ENCODE results near the gene IGF2BP2. TPM values are rescaled to one million over a fixed set of nuclear protein-coding genes. Genes with fewer than 3 reads are reported as not detected.

Gene IGF2BP2
- total RNA-seq, 2 experiments from 2014 or later, result 0.09 TPM; not detected in 1

DNA sequence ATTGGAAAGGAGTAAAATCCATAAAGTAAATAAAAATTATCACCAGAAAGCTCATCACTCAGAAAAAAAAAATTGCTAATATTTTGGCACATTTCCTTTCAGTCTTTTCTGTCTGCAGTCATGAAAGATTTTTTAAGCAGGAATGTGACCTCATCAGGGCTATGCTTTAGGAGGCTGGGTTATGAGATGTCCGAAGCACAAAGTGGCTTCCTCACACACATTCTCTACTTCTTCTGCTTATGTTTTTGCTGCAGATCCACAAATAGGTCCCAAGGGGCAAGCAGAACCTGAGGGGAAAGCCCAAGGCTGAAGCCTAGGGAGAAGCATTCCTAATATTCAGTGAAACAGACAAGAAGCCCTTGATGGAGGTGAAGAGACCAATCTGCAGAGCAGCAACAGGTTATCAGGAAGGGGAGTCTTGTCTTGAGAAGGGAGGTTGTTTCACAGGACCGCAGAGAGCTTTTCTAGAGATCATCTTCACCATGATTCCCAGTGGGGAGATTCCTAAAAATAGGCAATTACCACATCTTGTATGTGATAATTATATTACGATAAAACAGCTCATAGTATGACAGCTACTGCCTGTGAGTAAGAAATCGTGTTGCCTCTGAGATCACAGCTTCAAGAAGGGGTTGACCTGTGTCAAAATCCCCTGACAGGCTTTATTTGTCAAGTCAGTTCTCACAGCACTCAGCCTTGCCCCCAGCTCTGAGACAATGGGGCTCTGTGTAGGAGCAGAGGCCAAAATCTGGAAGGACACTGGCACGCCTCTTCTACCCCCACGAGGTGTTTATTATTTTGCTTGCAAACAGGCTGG, 60.5 kb downstream of the IGF2BP2 start:
- DNase-seq (no peak), ATAC-seq (no peak)
- Mint-ChIP-seq H3K27me3 (peaks cover 69% of the 10 kb centered on the region), H3K36me3 (no peaks in the 10 kb centered on the region), H3K27ac (no peak overlapping the region), H3K4me1 (no peaks in the 10 kb centered on the region), H3K9me3 (ENCODE audit: low read depth) (no peaks in the 10 kb centered on the region), H3K4me3 (no peak overlapping the region)
- CTCF ChIA-PET, result interaction anchor here (3.7 kb wide), 1 partner anchor 104 kb away, joined by 20 read pairs; no protein-coding TSS in a partner anchor

DNA sequence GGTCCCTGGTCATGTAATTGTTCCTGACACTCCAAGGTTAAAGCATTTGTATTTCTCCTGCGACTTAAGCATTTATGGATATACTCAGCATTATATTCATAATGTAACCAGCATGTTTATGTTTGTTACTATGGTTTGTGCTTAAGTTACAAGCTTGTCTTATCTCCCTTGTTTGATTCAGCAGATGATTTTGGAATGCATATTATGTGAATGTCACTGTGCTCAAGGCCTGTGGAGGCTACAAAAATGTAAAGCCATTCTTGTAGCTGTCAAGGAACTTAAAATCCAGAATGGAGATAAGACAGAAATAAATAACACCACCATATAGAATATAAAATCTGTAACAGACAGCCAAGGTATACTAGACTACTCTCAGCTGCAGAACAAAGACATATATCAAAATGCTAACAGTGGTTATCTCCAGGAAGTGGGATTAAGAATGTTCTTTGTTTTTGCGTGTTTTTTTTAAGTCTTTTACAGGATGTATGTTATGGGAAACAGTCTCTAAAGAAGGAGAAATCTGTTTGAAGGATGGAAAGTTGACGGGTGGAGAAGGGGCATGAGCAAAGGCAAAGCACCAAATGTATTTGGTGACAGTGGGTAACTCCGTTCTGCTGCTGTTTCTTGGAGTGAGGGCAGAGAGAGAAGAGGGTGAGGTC, 61.4 kb downstream of the IGF2BP2 start:
- Mint-ChIP-seq H3K9me3 (ENCODE audit: low read depth) (no peaks in the 10 kb centered on the region), H3K4me3 (no peak overlapping the region), H3K4me1 (no peaks in the 10 kb centered on the region), H3K36me3 (no peaks in the 10 kb centered on the region), H3K27me3 (peaks cover 78% of the 10 kb centered on the region), H3K27ac (no peak overlapping the region)
- CTCF ChIA-PET, result interaction anchor here (1.0 to 3.7 kb wide), 2 partner anchors 12 to 103 kb away, joined by 3 to 20 read pairs; no protein-coding TSS in a partner anchor
- ATAC-seq (no peak), DNase-seq (no peak)

DNA sequence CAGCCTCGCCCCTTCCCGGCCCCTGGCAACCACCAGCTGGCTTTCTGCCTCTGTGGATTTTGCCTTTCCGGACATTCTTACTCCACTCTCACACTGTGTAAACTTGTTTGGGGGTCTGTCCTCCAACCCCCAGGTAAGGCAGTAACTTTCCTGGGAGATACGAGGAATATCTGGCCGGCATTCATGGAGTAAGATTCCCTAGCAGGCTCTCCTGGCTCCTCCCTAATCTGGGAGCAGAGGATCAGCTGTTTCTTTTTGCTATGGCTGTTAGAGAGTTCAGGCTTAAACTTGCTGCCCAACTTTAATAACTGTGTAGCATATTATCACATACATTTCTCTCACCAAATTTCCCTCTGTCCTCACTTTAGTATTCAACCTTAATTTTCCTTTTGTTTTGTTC, 64.3 kb downstream of the IGF2BP2 start:
- CTCF ChIA-PET, result no interaction called here
- Mint-ChIP-seq H3K27me3 (peaks cover 68% of the 10 kb centered on the region), H3K9me3 (ENCODE audit: low read depth) (no peaks in the 10 kb centered on the region), H3K27ac (no peak overlapping the region), H3K36me3 (no peaks in the 10 kb centered on the region), H3K4me1 (no peaks in the 10 kb centered on the region), H3K4me3 (no peak overlapping the region)
- ATAC-seq, result no peak
- DNase-seq, result no peak

DNA sequence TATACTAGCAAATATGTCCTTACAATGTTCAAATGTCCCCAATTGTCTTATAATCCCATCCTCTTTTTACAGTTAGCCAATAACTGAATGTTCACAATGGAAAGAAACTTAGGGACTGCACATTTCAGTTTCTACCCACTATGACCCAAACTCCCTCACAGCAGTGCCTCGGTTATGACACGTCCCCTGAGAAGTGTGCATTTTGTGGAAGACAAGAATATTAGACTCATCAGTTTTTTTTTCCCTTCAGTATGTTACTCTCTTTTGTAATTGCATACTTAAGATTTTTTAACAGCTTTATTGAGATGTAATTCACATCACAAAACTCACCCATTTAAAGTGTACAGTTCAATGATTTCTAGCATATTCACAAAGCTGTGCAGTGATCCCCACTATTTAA, 64.8 kb downstream of the IGF2BP2 start:
- no peak overlapping the region for H3K4me3 Mint-ChIP-seq
- ATAC-seq (no peak), DNase-seq (no peak)
- H3K27ac Mint-ChIP-seq, result no peak overlapping the region
- H3K9me3 Mint-ChIP-seq (ENCODE audit: low read depth), result no peaks in the 10 kb centered on the region
- H3K27me3 Mint-ChIP-seq, result peaks cover 64% of the 10 kb centered on the region
- CTCF ChIA-PET, result interaction anchor here (1.0 kb wide), 1 partner anchor 16 kb away, joined by 3 read pairs; no protein-coding TSS in a partner anchor
- H3K4me1 Mint-ChIP-seq, result no peaks in the 10 kb centered on the region
- no peaks in the 10 kb centered on the region for H3K36me3 Mint-ChIP-seq

DNA sequence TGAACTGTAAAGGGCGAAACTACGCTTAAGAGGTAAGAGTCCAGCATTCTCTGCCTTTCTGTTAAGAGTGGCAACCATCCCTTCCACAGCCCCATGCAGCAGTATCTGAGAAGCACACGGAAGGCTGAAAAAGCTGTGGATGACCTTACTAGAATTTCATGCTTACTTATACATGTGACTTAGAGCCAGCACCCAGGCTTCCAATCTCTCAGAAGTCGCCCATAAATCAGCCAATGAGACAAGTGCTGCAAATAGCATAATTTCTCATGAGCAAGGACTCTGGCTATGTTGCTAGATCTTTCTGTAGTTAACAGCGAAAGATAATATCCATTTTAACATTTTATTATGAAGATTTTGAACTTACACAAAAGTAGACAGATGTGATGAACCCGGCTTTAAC, 65.3 kb downstream of the IGF2BP2 start:
- Mint-ChIP-seq H3K27me3 (peaks cover 59% of the 10 kb centered on the region), H3K27ac (no peak overlapping the region), H3K4me3 (no peak overlapping the region), H3K36me3 (no peaks in the 10 kb centered on the region), H3K4me1 (no peaks in the 10 kb centered on the region), H3K9me3 (ENCODE audit: low read depth) (peaks cover 1% of the 10 kb centered on the region)
- DNase-seq (no peak), ATAC-seq (no peak)
- CTCF ChIA-PET, result interaction anchor here (1.0 kb wide), 1 partner anchor 17 kb away, joined by 3 read pairs; no protein-coding TSS in a partner anchor

DNA sequence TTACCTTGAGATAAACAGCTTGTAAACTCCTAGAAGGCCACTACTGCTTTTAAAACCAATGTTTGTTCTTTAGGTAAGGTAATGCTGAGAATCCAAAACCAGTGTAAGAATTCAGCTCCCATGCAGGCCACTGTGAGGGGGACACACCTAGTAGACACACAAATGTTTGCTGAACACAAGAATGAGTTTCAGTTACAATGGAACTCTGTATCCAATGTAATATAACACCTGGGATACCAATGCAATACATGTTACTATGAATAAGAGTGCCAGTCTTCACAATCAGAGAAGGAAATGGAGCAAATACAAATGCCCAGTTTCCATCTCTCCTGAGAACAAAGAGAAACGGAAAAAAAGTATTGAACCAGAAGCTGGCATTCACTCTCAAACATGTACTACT, 65.9 kb downstream of the IGF2BP2 start:
- no peak overlapping the region for H3K4me3 Mint-ChIP-seq
- CTCF ChIA-PET, result interaction anchor here (1.0 to 3.4 kb wide), 2 partner anchors 10 to 18 kb away, joined by 3 to 12 read pairs; no protein-coding TSS in a partner anchor
- no peak for DNase-seq
- H3K27me3 Mint-ChIP-seq, result peaks cover 55% of the 10 kb centered on the region
- H3K9me3 Mint-ChIP-seq (ENCODE audit: low read depth), result peaks cover 4% of the 10 kb centered on the region
- H3K4me1 Mint-ChIP-seq, result no peaks in the 10 kb centered on the region
- H3K27ac Mint-ChIP-seq, result no peak overlapping the region
- no peaks in the 10 kb centered on the region for H3K36me3 Mint-ChIP-seq
- no peak for ATAC-seq

DNA sequence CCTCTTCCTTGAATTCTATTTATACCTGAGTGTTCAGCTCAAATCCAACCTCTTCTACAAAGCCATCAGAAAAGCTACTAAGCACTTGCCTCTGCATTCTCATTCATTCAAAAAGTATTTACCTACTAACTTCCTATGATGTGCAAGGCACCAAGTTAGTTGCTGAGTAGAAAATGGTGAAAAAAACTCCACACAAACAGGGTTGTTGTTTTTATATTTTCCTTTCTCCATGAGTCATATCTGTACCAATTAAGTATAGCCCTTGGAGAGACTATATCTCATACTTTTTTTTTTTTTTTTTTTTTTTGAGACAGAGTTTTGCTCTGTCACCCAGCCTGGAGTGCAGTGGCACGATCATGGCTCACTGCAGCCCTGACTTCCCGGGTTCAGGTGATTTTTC, 67.7 kb downstream of the IGF2BP2 start:
- CTCF ChIA-PET, result interaction anchor here (0.7 to 3.4 kb wide), 2 partner anchors 12 to 346 kb away, joined by 4 to 12 read pairs; no protein-coding TSS in a partner anchor
- peaks cover 50% of the 10 kb centered on the region for H3K27me3 Mint-ChIP-seq
- H3K27ac Mint-ChIP-seq, result no peak overlapping the region
- ATAC-seq (no peak), DNase-seq (no peak)
- H3K4me1 Mint-ChIP-seq, result no peaks in the 10 kb centered on the region
- peaks cover 4% of the 10 kb centered on the region for H3K9me3 Mint-ChIP-seq (ENCODE audit: low read depth)
- no peak overlapping the region for H3K4me3 Mint-ChIP-seq
- H3K36me3 Mint-ChIP-seq, result no peaks in the 10 kb centered on the region

DNA sequence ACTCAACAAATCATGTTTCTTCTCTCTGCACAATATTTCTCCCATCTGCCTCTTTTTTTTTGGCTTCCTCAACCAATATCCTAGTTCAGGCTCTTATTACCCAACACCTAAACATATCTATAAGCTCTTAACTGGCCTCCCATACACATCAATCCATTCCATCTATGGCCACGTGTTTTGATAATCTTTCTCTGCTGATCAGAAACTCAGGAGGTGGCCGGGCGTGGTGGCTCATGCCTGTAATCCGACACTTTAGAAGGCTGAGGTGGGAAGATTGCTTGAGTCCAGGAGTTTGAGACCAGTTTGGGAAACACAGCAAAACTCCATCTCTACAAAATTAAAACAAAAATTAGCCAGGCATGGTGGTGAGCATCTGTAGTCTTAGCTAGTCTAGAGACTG, 68.4 kb downstream of the IGF2BP2 start:
- H3K27me3 Mint-ChIP-seq, result peaks cover 45% of the 10 kb centered on the region
- no peak overlapping the region for H3K27ac Mint-ChIP-seq
- no peak overlapping the region for H3K4me3 Mint-ChIP-seq
- no peaks in the 10 kb centered on the region for H3K4me1 Mint-ChIP-seq
- H3K9me3 Mint-ChIP-seq (ENCODE audit: low read depth), result peaks cover 4% of the 10 kb centered on the region
- CTCF ChIA-PET, result interaction anchor here (0.7 to 3.4 kb wide), 2 partner anchors 12 to 345 kb away, joined by 4 to 12 read pairs; no protein-coding TSS in a partner anchor
- DNase-seq, result no peak
- no peak for ATAC-seq
- H3K36me3 Mint-ChIP-seq, result no peaks in the 10 kb centered on the region

DNA sequence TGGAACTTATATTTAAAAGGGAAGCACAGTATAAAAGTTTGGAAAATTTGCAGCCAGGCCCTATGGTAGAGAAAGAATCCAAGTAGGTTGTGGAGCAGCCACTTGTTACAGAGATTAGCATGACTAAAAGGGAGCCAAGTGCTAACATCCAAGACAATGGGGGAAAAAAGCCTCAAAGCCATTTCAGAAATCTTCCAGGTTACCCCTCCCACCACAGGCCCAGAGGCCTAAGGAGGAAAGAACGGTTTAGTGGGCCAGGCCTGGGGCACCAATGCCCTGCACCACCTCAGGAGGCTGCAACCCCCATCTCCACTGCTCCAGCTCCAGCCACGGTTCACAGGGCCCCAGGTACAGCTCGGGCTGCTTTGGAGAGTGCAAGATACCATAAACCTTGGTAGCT, 69.9 kb downstream of the IGF2BP2 start:
- H3K9me3 Mint-ChIP-seq (ENCODE audit: low read depth), result peaks cover 4% of the 10 kb centered on the region
- CTCF ChIA-PET, result no interaction called here
- no peak overlapping the region for H3K4me3 Mint-ChIP-seq

DNA sequence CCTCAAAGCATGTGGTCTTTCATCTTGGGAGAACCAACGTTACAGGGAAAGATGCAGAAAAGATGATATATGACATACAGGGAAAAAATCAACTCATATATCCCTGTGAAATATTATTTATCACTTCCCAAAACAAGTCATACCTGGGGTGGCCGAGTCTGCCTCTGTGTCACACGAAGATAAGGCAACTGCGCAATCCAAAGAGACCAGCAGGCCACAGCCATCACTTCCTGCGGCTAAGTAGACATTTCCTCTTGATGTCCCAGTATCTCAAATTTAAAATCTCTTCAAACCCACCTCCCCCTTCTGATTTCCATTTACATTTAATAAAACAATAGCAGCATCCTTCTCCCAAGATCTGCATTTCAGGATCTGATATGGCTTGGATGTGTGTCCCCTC, 71.5 kb downstream of the IGF2BP2 start:
- peaks cover 29% of the 10 kb centered on the region for H3K27me3 Mint-ChIP-seq
- no peaks in the 10 kb centered on the region for H3K4me1 Mint-ChIP-seq
- H3K27ac Mint-ChIP-seq, result no peak overlapping the region
- peaks cover 4% of the 10 kb centered on the region for H3K9me3 Mint-ChIP-seq (ENCODE audit: low read depth)
- ATAC-seq (no peak), DNase-seq (no peak)
- CTCF ChIA-PET, result no interaction called here
- H3K4me3 Mint-ChIP-seq, result no peak overlapping the region
- no peaks in the 10 kb centered on the region for H3K36me3 Mint-ChIP-seq

More for the DNA sequence above, 69.9 kb downstream of the IGF2BP2 start:
- ATAC-seq (no peak), DNase-seq (no peak)
- Mint-ChIP-seq H3K36me3 (no peaks in the 10 kb centered on the region), H3K27me3 (peaks cover 36% of the 10 kb centered on the region), H3K27ac (no peak overlapping the region), H3K4me1 (no peaks in the 10 kb centered on the region)

DNA sequence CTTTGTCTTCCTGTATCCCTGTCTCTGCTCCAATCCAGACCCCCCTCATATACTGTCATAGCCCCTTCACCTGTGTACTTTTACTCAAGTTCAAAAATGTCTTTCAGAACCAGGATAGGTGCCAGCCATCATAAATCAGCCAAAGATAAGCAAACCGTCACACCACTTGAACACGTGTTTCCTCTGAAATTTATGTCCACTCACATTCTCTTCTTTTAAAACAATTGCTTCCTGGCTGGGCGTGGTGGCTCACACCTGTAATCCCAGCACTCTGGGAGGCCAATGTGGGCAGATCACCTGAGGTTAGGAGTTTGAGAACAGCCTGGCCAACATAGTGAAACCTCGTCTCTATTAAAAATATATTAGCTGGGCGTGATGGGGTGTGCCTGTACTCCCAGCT, 74.1 kb downstream of the IGF2BP2 start:
- no peak overlapping the region for H3K27ac Mint-ChIP-seq
- peaks cover 34% of the 10 kb centered on the region for H3K27me3 Mint-ChIP-seq
- H3K4me1 Mint-ChIP-seq, result no peaks in the 10 kb centered on the region
- CTCF ChIA-PET, result no interaction called here
- DNase-seq (no peak), ATAC-seq (no peak)
- H3K36me3 Mint-ChIP-seq, result no peaks in the 10 kb centered on the region
- peaks cover 4% of the 10 kb centered on the region for H3K9me3 Mint-ChIP-seq (ENCODE audit: low read depth)
- H3K4me3 Mint-ChIP-seq, result no peak overlapping the region

DNA sequence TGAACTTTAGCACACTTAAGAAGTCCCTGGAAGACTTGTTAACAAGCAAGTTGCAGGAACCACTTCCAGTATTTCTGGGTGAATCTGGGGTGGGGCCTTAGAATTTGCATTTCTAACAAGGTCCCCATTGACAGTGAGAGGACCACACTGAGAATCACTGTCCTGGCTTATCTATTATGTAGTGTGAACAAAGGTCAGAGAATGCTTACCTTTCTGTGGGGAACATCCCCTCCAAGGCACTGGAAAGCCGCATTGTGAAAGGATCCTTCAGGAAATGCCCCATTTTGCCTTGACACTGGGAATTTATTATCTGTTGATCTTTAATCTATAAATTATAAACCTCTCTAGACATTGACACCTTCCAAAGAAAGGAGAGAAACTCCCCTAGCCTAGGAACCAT, 74.8 kb downstream of the IGF2BP2 start:
- CTCF ChIA-PET, result no interaction called here
- Mint-ChIP-seq H3K4me3 (no peak overlapping the region), H3K9me3 (ENCODE audit: low read depth) (peaks cover 4% of the 10 kb centered on the region), H3K27ac (no peak overlapping the region), H3K36me3 (no peaks in the 10 kb centered on the region), H3K27me3 (peaks cover 38% of the 10 kb centered on the region), H3K4me1 (peaks cover 2% of the 10 kb centered on the region)
- no peak for DNase-seq
- ATAC-seq, result no peak

DNA sequence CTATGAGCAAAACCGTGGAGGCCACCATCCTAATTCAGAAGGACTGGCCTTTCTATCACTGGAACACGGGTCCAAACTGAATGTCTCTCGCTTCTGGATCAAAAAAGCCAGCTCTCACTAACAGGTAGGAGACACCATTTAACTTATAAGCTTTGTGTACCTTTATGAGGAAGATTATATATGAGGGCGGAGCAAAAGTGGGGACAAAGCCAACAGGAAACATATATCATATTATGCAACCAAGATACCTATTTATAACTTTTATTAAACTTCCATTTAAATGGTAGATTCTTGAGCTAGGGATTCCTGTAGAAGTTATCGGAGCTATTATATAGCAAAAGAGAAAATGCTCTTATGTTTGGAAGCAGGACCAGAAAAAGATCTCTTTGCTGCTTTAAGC, 78.4 kb downstream of the IGF2BP2 start:
- no peak overlapping the region for H3K27ac Mint-ChIP-seq
- no peak for ATAC-seq
- CTCF ChIA-PET, result interaction anchor here (1.9 kb wide), 1 partner anchor 22 kb away, joined by 4 read pairs; no protein-coding TSS in a partner anchor
- H3K4me3 Mint-ChIP-seq, result no peak overlapping the region
- H3K9me3 Mint-ChIP-seq (ENCODE audit: low read depth), result no peaks in the 10 kb centered on the region
- H3K27me3 Mint-ChIP-seq, result peaks cover 37% of the 10 kb centered on the region
- H3K4me1 Mint-ChIP-seq, result peaks cover 2% of the 10 kb centered on the region
- no peaks in the 10 kb centered on the region for H3K36me3 Mint-ChIP-seq
- no peak for DNase-seq

Measured in activated CD8-positive, alpha-beta memory T cell treated with anti-CD3 and anti-CD28 coated beads, Interleukin-2, amount 10 ng/mL, durations not matched to agents 7 days and 5 days (primary cell).